HCEC 1CT (cell line): ENCODE data around the gene RP9.

Experiments
- DNase-seq: peaks from one replicate; pipeline ENCODE4 v3.0.0-alpha.2; 2017

Gene RP9

DNA sequence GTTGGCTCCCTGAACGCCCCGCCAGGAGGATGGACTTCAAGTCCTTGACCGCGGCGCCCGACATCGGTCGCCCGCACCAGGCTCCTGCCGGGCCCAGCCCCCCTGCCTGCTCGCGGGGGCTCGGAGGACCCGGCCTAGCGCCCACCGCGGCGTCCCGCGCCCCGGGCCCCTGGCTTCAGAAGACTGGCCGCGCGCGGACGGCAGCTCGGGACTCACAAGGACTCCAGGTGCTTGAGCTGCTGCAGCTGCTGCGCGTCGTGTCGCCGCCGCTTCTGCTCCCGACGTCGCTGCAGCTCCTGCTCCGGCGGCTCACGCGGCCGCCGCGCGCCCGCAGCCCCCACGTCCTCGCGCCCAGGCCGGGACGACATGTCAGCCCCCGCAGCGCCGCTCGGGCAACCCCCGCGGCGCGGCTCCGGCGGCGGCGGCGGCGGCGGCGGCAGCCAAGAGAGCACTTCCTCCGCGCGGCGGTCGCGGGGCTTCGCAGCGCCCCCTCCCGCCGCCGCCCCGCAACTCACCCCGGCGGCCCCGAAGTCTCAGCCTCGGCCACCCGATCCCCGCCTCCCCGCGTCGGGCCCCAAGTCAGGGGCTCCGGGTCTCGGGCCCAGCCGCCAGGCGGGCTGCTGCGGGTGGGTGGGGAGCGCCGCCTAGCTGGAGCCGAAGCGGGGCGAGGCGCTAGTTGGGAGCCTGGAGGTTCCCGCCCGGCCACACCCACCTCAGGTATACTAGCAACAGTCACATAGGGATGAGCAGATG is at the start of gene RP9:
RP9 (minus strand) TSS at position 400 of the 753 bp plus-strand sequence; CDS start at position 368, 32 bp downstream.
- DNase-seq = peak; percentile 73

DNA sequence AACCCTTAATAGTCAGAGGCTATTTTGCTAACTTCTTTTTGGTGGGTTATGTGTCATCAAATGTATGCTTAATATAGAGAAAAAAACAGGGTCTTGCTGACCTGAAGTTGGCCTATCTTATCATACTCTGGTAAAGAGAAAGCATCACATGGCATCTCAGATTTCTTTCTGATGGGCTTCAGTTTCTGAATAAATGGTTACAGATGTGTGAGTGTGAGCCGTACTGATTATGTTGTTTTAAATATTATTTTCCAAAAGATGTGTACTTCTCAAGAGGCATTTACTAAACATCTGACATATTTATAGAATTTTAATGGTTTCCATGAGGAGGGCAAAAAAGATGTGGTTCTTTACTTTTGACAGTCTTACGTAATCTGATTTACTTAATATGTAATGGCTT is 48.6 kb upstream of the RP9 start:
- no peak for DNase-seq

- DNase-seq = no peak
Observed at GRCh38 chr7:33157311-33157710, 48.1 kb upstream of the RP9 start.

DNA sequence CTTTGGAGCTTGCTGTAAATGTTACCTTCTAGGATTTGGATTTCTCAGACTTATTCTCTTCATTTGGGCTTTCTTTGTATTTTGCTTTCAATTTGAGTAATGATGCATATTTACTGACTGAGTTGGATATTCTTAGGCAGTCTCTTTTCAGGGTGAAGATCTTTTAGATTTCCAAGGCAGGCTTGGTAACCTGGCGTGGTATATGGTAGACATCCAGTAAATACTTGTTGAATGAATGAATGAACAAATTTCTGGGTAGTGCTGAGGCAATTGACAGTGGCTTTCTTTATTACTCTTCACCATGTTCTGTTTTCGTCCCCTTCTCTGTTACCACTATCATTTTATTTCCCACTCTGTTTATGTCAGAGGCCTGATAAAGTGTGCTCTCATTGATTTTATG is 47.2 kb upstream of the RP9 start:
- DNase-seq = no peak

- peak; percentile 60 for DNase-seq
Observed at GRCh38 chr7:33155811-33156210, 46.6 kb upstream of the RP9 start.

DNA sequence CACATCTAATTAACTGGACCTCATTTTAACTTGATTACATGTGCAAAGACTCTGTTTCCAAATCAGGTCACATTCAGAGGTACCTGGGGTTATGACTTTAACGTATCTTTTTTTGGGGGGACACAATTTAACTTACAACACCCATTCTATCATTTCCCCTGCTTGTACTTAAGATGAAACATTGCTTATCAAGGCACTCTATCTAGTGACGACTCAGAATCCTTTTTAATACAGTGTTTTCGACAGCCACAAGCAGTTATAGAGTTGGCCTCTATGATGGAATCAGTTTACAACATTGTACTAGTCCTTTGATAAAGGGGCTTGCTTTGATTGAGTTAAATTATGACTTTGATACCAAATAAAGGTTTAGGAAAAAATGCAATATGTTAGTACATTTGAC is 42.9 kb upstream of the RP9 start:
- no peak for DNase-seq

GRCh38 chr7:33145156-33145555 is 36.0 kb upstream of the RP9 start:
- DNase-seq = no peak

GRCh38 chr7:33143996-33144718 is 35.0 kb upstream of the RP9 start:
- DNase-seq = no peak

GRCh38 chr7:33142585-33142984 is 33.4 kb upstream of the RP9 start:
- no peak for DNase-seq

- no peak for DNase-seq
Observed at GRCh38 chr7:33137103-33137502, 27.9 kb upstream of the RP9 start.

GRCh38 chr7:33130184-33130583 is 21.0 kb upstream of the RP9 start:
- DNase-seq = peak; percentile 0

GRCh38 chr7:33129806-33130153 is 20.6 kb upstream of the RP9 start:
- DNase-seq = no peak

DNA sequence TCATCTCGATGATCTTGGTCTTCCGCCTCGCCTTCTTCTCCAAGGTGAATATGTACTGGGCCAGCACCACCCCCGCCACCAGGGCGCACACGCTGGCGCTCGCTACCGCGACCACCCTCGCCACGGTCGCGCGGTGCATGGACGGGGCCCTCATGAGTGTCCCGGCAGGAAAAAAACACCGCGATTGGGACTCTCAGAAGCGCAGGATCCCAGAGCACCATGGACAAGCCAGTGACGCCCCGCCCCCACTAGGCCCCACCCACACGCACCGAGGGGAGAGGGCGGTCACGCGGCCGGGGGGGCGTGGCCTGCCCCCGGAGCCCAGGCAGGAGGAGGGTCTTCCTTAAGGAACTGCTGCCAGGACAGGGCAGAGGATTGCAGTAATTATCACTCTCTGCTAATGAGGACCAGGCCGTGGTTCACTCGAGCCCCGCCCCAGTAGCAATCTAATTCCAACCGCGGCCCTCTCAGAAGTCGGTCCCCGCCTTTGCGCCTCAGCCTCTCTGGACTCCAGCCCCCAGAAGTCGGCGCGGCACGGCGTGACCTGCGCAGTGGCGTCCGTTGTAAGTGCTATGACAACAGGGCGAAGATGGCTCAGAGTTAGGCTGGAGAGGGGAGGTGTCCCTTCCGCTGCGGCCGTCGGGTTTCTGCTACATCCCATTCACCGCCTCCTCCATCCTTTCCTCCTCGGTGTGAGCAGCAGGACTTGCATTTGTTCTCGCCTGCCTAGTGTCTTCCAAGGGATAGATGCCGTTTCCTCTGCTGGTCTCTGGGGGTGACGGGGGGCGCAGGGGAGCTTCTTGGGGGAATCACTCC is 20.0 kb upstream of the RP9 start, which contains the start of gene BBS9:
BBS9 (plus strand) TSS at position 575 of the 816 bp plus-strand sequence. CDS start 16,689 bp downstream, outside the sequence.
- DNase-seq = peak; percentile 95

- DNase-seq = no peak
Observed at GRCh38 chr7:33128631-33128989, 19.4 kb upstream of the RP9 start.

DNA sequence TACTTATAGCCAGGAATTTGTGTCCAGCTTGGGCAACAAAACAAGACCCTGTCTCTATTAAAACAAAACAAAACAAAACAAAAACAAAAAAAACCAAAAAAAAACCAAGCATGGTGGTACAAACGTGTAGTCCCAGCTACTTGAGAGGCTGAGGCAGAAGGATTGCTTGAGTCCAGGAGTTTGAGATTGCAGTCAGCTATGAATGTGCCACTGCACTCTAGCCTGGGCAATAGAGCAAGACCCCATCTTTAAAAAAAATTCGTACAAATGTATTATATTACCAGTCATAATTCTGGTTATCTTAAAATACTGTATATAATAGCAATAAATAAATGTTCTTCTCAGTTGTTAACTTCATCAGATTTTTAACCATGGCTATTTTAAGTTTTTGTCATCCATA is 17.9 kb upstream of the RP9 start:
- DNase-seq = no peak

DNA sequence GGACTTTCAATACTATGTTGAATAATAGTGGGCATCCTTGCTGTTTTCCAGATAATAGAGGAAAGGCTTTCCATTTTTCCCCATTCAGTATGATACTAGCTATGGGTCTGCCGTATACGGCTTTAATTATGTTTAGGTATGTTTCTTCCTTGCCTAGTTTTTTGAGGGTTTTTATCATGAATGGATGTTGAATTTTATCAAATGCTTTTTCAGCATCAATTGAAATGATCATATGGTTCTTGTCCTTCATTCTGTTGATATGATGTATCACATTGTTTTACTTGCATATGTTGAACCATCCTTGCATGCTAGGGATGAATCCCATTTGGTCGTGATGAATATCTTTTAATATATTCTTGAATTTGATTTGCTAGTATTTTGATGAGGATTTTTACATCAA is 9.2 kb upstream of the RP9 start:
- no peak for DNase-seq

DNA sequence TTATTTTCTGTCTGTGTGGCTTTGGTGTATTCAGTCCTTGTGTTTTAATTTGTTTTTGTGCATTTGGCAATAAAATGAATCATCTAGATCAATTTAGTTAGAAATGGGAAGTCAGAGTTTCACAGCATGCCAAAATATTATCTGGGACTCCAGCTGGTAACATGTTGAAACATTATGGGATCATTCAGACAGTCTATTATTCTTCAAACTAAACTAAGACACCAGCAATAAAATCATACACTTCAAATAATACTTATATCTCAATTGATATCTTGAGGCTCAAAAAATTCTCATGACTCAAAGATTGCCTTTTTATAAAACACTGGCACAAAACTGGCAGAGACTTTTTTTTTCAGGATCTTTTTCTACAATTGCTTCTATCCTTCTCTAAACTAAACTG is 5.8 kb upstream of the RP9 start:
- DNase-seq = no peak

DNA sequence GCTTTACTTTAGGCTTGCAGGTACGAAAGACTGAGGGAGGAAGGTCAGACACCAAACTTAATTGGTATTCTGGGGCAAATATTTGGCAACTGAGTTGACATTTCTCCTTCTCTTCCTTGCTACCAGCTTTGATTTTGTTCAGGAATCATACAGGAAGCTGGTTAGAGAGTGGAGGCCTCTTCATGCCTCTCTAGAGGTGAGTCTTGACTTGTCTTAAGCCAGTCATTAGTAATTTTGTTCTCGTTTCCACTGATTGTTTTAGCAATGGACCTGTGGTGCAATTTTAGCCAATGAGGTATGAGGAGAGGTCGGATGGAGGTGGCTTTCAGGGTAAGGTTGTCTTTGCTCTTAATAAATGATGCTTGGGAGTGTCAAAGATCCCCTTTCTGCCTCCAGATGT is 2.4 kb upstream of the RP9 start:
- DNase-seq = no peak

DNA sequence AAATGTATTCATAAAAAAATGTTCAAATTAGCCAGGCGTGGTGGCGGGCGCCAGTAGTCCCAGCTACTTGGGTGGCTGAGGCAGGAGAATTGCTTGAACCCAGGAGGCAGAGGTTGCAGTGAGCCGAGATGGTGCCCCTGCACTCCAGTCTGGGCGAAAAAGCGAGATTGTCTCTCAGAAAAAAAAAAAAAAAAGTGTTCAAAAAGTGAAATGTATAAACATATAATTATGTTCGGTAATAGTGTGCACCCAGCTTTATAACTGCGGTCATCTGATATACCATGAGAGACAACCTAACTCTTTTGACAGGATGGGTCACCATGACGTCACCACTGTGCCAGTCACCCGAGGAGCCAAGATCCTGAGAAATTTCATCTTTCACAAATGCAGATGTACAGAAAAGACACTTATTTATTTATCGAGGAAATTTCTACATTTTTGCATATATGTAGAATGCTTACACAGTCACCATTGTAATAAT is 594 bp upstream of the RP9 start:
- peak; percentile 43 for DNase-seq

GRCh38 chr7:33108554-33109004 is 625 bp downstream of the RP9 start:
- no peak for DNase-seq

- DNase-seq = peak; percentile 62
Observed at GRCh38 chr7:33107136-33108066, 1.8 kb downstream of the RP9 start.

GRCh38 chr7:33101906-33102305 is 7.3 kb downstream of the RP9 start:
- no peak for DNase-seq
